GM10248 (cell line): ENCODE data around the gene CEP72.

Source experiments
- CTCF ChIA-PET: fragments of 300-600 bp; sonication (Branson Sonifier 250); formaldehyde crosslinking; extraction: SDS; loops from one replicate; lab custom pipeline; 2021; ENCODE audit warnings: antibody characterized with exemption; lab: Yijun Ruan, JAX
- POLR2A ChIA-PET: fragments of 350-650 bp; sonication (Branson Sonifier 250); formaldehyde crosslinking; extraction: SDS; loops from one replicate; lab custom pipeline; 2020; ENCODE audit warnings: antibody characterized with exemption; lab: Yijun Ruan, JAX
- DNase-seq: peaks from one replicate; pipeline ENCODE4 v3.0.0; 2012; ENCODE audit errors: extremely low spot score
- CTCF ChIP-seq: IDR thresholded peaks from 2 replicates; pipeline ENCODE4 v1.5.1; 2012; ENCODE audit warnings: mild to moderate bottlenecking, low read depth; ENCODE audit errors: extremely low read depth, missing control alignments, control extremely low read depth

Gene CEP72

GRCh38 chr5:584216-584615 is 27.9 kb upstream of the CEP72 start:
- ChIA-PET CTCF (no interaction called here), POLR2A (no interaction called here)
- TF ChIP-seq CTCF = no peak
- no peak for DNase-seq

- ChIA-PET POLR2A (no interaction called here), CTCF (no interaction called here)
- DNase-seq = no peak
- no peak for TF ChIP-seq CTCF
Observed at GRCh38 chr5:584846-585245, 27.3 kb upstream of the CEP72 start.

- ChIA-PET CTCF (no interaction called here), POLR2A (no interaction called here)
- no peak for TF ChIP-seq CTCF
Observed at GRCh38 chr5:585556-585955, 26.6 kb upstream of the CEP72 start.

GRCh38 chr5:585962-586628 is 26.0 kb upstream of the CEP72 start:
- POLR2A ChIA-PET = no interaction called here
- no peak for TF ChIP-seq CTCF
- DNase-seq = no peak
- CTCF ChIA-PET = no interaction called here

More at GRCh38 chr5:585556-585955, 26.6 kb upstream of the CEP72 start:
- no peak for DNase-seq

- CTCF ChIA-PET = no interaction called here
Observed at GRCh38 chr5:586751-587285, 25.3 kb upstream of the CEP72 start.

GRCh38 chr5:587403-587802 is 24.7 kb upstream of the CEP72 start:
- CTCF ChIA-PET = no interaction called here
- no peak for DNase-seq
- POLR2A ChIA-PET = no interaction called here
- TF ChIP-seq CTCF = no peak

More at GRCh38 chr5:586751-587285, 25.3 kb upstream of the CEP72 start:
- no peak for DNase-seq
- TF ChIP-seq CTCF = no peak
- POLR2A ChIA-PET = no interaction called here
